GM12878 (cell line): ENCODE results near the gene MYO19. TPM values are rescaled to one million over a fixed set of nuclear protein-coding genes. Genes with fewer than 3 reads are reported as not detected.

Experiments used
- ATAC-seq: fragments of 200-7000 bp; cut with Tn5 transposase; 3 replicates; pipeline ENCODE4 v1.9.1; 2020; ENCODE audit warnings: mild to moderate bottlenecking, moderate library complexity
- BruUV-seq: library from RNA; stranded (reverse); fragments of 400-500 nt; replicated peaks from 2 replicates; lab custom pipeline; 2021; lab: Mats Ljungman, UMichigan
- CTCF ChIA-PET: fragments of 300-600 bp; sonication (Branson Sonifier 250); formaldehyde crosslinking; extraction: SDS; loops from one replicate; lab custom pipeline; 2021; ENCODE audit warnings: inconsistent platforms; lab: Yijun Ruan, JAX
- POLR2A ChIA-PET: fragments of 350-600 bp; formaldehyde crosslinking; extraction: SDS; loops from one replicate; lab custom pipeline; 2021; ENCODE audit warnings: inconsistent platforms; lab: Charles Lee
- RAD21 ChIA-PET: fragments of 300-600 bp; sonication (Branson Sonifier 250); formaldehyde crosslinking; loops from one replicate; lab custom pipeline; 2023; ENCODE audit warnings: antibody characterized with exemption; ENCODE audit not compliant: unreplicated experiment; lab: Charles Lee
- SMC1A ChIA-PET: fragments of 300-600 bp; sonication (Branson Sonifier 250); formaldehyde crosslinking; loops from one replicate; lab custom pipeline; 2023; ENCODE audit not compliant: unreplicated experiment, uncharacterized antibody; lab: Charles Lee
- DNase-seq: peaks from one replicate; pipeline ENCODE4 v3.0.0-alpha.2; 2011; ENCODE audit warnings: low read depth, low spot score
- FAIRE-seq: peaks from 3 replicates; lab custom pipeline; 2011; peaks lifted over from hg19 to GRCh38; lab: Jason Lieb, UNC
- H2AFZ ChIP-seq: 2 replicates; pipeline ENCODE4 v1.6.0; 2011; ENCODE audit warnings: low read depth, low read length, control low read depth; ENCODE audit not compliant: control insufficient read depth
- H3K27ac ChIP-seq: 2 replicates; pipeline ENCODE4 v1.5.1; 2011; ENCODE audit warnings: control low read depth; ENCODE audit not compliant: control insufficient read depth, insufficient read depth
- H3K27me3 ChIP-seq, 2 experiments: replicated peaks in 1 of 2; 2 replicates each; pipeline versions ENCODE4 v1.6.0 to v1.6.1; 2011; ENCODE audit warnings: low read length in 1 of 2; ENCODE audit not compliant: control insufficient read depth in 2 of 2, insufficient read depth in 2 of 2
- H3K36me3 ChIP-seq, 2 experiments: 2 replicates each; pipeline ENCODE4 v1.5.1; 2011; ENCODE audit warnings: low read length in 1 of 2; ENCODE audit not compliant: control insufficient read depth in 2 of 2, insufficient read depth in 2 of 2
- H3K4me1 ChIP-seq: 2 replicates; pipeline ENCODE4 v1.6.1; 2011; ENCODE audit warnings: mild to moderate bottlenecking, low read length, moderate library complexity, mixed read lengths; ENCODE audit not compliant: control insufficient read depth, insufficient read depth
- H3K4me2 ChIP-seq: 2 replicates; pipeline ENCODE4 v1.6.0; 2011; ENCODE audit warnings: control low read depth; ENCODE audit not compliant: control insufficient read depth, insufficient read depth
- H3K4me3 ChIP-seq: fragments of 200-600 bp; sonication (generic); 2 replicates; pipeline ENCODE4 v1.5.1; 2016
- H3K79me2 ChIP-seq: 2 replicates; pipeline ENCODE4 v1.6.0; 2011; ENCODE audit warnings: low read length; ENCODE audit not compliant: control insufficient read depth, insufficient read depth
- H3K9ac ChIP-seq: 2 replicates; pipeline ENCODE4 v1.8.0; 2011; ENCODE audit warnings: low read length, control low read depth, mixed read lengths; ENCODE audit not compliant: control insufficient read depth, insufficient read depth
- H3K9me3 ChIP-seq: replicated peaks from 3 replicates; pipeline ENCODE4 v1.5.1; 2011; ENCODE audit warnings: mild to moderate bottlenecking, low read length; ENCODE audit not compliant: control insufficient read depth, insufficient read depth
- H4K20me1 ChIP-seq: 2 replicates; pipeline ENCODE4 v1.6.0; 2011; ENCODE audit not compliant: control insufficient read depth, insufficient read depth
- ATF7 ChIP-seq: fragments of 450-650 bp; IDR thresholded peaks from 2 replicates; pipeline ENCODE4 v1.6.1; 2016; ENCODE audit warnings: low read depth, mild to moderate bottlenecking
- CREB1 ChIP-seq: IDR thresholded peaks from 2 replicates; pipeline ENCODE4 v1.6.1; 2012; ENCODE audit warnings: low read depth, mild to moderate bottlenecking, inconsistent platforms
- EED ChIP-seq: sonication (generic); IDR thresholded peaks from 2 replicates; pipeline ENCODE4 v1.6.1; 2016; ENCODE audit warnings: antibody characterized with exemption, low read depth
- EZH2 ChIP-seq: IDR thresholded peaks from 2 replicates; pipeline ENCODE4 v1.6.1; 2012; ENCODE audit warnings: low read depth, mild to moderate bottlenecking, control low read depth, inconsistent platforms, low read length, borderline replicate concordance; ENCODE audit not compliant: control insufficient read depth
- FOXM1 ChIP-seq: IDR thresholded peaks from 2 replicates; pipeline ENCODE4 v1.6.1; 2012; ENCODE audit warnings: low read depth, mild to moderate bottlenecking, inconsistent platforms, low read length, moderate library complexity
- KLF5 ChIP-seq: fragments of 450-650 bp; IDR thresholded peaks from 2 replicates; pipeline ENCODE4 v1.6.1; 2014; ENCODE audit warnings: mild to moderate bottlenecking; ENCODE audit not compliant: partially characterized antibody
- MEF2A ChIP-seq: IDR thresholded peaks from 2 replicates; pipeline ENCODE4 v1.6.1; 2011; ENCODE audit warnings: low read depth, mild to moderate bottlenecking, low read length, moderate library complexity; ENCODE audit not compliant: insufficient read depth
- NRF1 ChIP-seq: conservative IDR thresholded peaks from 2 replicates; pipeline ENCODE4 v1.6.1; 2011; ENCODE audit warnings: mild to moderate bottlenecking, low read depth, low read length, improper control_type of control experiment
- SIN3A ChIP-seq: IDR thresholded peaks from 2 replicates; pipeline ENCODE4 v1.6.1; 2012; ENCODE audit warnings: low read depth, low read length, improper control_type of control experiment
- SIX5 ChIP-seq: IDR thresholded peaks from 2 replicates; pipeline ENCODE4 v1.6.1; 2011; ENCODE audit warnings: mild to moderate bottlenecking, low read depth, low read length, moderate library complexity; ENCODE audit not compliant: severe bottlenecking
- SMAD1 ChIP-seq: fragments of 450-650 bp; IDR thresholded peaks from 2 replicates; pipeline ENCODE4 v1.6.1; 2018; ENCODE audit warnings: mild to moderate bottlenecking, low read depth; ENCODE audit not compliant: partially characterized antibody
- TBL1XR1 ChIP-seq: IDR thresholded peaks from 2 replicates; pipeline ENCODE4 v1.6.1; 2012; ENCODE audit warnings: low read depth, low read length, improper control_type of control experiment
- ZNF217 ChIP-seq: fragments of 450-650 bp; IDR thresholded peaks from 2 replicates; pipeline ENCODE4 v1.6.1; 2017; ENCODE audit warnings: antibody characterized with exemption, mild to moderate bottlenecking
- WGBS: methylation state at CpG from one replicate; pipeline ENCODE4 v1.1.6; 2016; ENCODE audit warnings: low lambda C conversion rate; ENCODE audit not compliant: insufficient replicate concordance, insufficient coverage; ENCODE audit errors: missing lambda C conversion rate; 5-methylcytosine and 5-hydroxymethylcytosine counted together
- in situ Hi-C: fragments of 300-500 bp; cut with MboI; formaldehyde crosslinking; loops from 9 replicates; pipeline ENCODE4 v1.14.3; 2018; ENCODE audit warnings: mixed read lengths
- intact Hi-C: fragments of 100-400 bp; cut with micrococcal nuclease; formaldehyde crosslinking; loops from one replicate; pipeline ENCODE4 v1.14.2; 2022; ENCODE audit not compliant: unreplicated experiment
- polyA plus RNA-seq, 11 experiments: library from polyadenylated mRNA; depleted of rRNA in 4 of 11; unstranded in 6 of 11; stranded (reverse) in 5 of 11; fragments of >200 nt; fragmentation: Nextera tagmentation in 4 of 11; fragmentation: Illumina TruSeq in 1 of 11; extraction: Ambion mirVana in 4 of 11; extraction: Trizol in 1 of 11; gene quantifications; 1 replicate in 1 of 11; 2 replicates in 10 of 11; pipeline versions ENCODE4 v1.2.1 to v1.2.3, GENCODE V29; 2011 to 2016; ENCODE audit warnings: inconsistent platforms in 2 of 11, missing spikeins in 2 of 11, low read depth in 1 of 11
- total RNA-seq, 4 experiments: library from RNA; depleted of rRNA in 3 of 4; stranded (reverse); fragments of >200 nt in 3 of 4; fragmentation: Illumina TruSeq in 1 of 4; extraction: Trizol in 1 of 4; gene quantifications; 2 replicates each; pipeline versions ENCODE4 v1.2.1 to v1.2.3, GENCODE V29; 2013 to 2021
- TF ChIP-seq, protein P1 (sequence below): IDR thresholded peaks from 2 replicates; pipeline ENCODE4 v1.6.1; 2011; ENCODE audit warnings: borderline replicate concordance, low read depth, mild to moderate bottlenecking, moderate library complexity, mixed read lengths, low read length; ENCODE audit not compliant: insufficient read depth; ENCODE audit errors: extremely low read length
- TF ChIP-seq, protein P2 (sequence below): IDR thresholded peaks from 2 replicates; pipeline ENCODE4 v1.6.1; 2011; ENCODE audit warnings: low read depth, low read length, improper control_type of control experiment, borderline replicate concordance

The MYO19 gene
- total and polyA plus RNA-seq, 10 of the 15 experiments (the other 5 are each of a cell fraction or from before 2014, with no cell fraction given): 11.4 to 103 (median 67.1) TPM

DNA sequence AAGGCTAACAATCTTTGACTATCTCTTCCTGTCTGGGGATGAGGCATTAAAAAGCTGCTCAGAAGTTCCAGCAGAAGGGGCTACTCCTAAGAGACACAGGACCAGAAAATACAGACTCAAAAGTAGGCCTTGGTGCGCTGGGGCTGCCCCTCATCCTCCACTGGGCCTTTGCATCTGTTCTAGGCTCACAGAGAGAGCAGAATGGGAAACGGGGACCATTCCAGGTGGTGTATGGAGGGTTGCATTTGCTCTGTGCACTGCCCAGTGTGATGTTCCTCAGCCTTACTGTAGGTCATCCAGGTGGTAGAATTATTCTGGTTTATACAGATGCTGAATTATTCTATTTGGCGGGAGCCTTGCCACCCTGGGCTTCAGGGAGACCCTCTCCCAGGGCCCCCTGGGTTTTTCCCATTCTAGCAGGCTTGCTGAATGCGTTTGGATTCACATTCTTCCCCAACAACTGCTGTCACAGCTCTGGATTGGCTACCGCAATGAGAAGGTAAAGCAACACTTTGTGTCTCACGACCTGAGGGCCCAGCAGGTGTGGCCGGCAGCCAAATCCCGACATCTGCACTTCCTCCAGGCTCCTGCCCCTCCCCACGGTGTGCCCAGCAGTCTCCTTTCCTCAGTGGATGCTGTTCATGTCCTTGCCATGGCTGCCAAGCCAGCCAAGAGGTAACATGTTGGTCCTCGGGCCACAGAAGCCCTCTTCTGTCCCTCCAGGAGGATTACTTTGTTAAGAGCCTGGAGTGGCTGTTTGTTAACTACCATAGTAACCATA is 73.1 kb downstream of the MYO19 start:
- no peak for TF ChIP-seq EZH2
- no peak for TF ChIP-seq NRF1
- TF ChIP-seq CREB1: no peak
- TF ChIP-seq, protein P1, sequence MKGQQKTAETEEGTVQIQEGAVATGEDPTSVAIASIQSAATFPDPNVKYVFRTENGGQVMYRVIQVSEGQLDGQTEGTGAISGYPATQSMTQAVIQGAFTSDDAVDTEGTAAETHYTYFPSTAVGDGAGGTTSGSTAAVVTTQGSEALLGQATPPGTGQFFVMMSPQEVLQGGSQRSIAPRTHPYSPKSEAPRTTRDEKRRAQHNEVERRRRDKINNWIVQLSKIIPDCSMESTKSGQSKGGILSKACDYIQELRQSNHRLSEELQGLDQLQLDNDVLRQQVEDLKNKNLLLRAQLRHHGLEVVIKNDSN: no peak
- no peak for TF ChIP-seq TBL1XR1
- no peak for TF ChIP-seq ZNF217
- no peak for TF ChIP-seq ATF7
- no peak for TF ChIP-seq EED
- TF ChIP-seq MEF2A: no peak
- TF ChIP-seq, protein P2, sequence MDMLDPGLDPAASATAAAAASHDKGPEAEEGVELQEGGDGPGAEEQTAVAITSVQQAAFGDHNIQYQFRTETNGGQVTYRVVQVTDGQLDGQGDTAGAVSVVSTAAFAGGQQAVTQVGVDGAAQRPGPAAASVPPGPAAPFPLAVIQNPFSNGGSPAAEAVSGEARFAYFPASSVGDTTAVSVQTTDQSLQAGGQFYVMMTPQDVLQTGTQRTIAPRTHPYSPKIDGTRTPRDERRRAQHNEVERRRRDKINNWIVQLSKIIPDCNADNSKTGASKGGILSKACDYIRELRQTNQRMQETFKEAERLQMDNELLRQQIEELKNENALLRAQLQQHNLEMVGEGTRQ: no peak
- no peak for TF ChIP-seq SIX5
- no peak for TF ChIP-seq SMAD1
- TF ChIP-seq KLF5: no peak
- no peak for TF ChIP-seq FOXM1
- no peak for TF ChIP-seq SIN3A
- Histone ChIP-seq H3K4me2 (no peak overlapping the region), H2AFZ (no peak overlapping the region), H3K4me1 (no peaks in the 10 kb centered on the region), H3K9ac (no peak overlapping the region), H3K79me2 (no peaks in the 10 kb centered on the region), H4K20me1 (no peaks in the 10 kb centered on the region; the same call in 1 of the 2 replicates), H3K9me3 (no peaks in the 10 kb centered on the region), H3K4me3 (no peak overlapping the region), H3K36me3 (no peaks in the 10 kb centered on the region), H3K27me3 (peaks cover 4 to 9% of the 10 kb centered on the region in 2 experiments; a peak in 2 of 4 replicates), H3K27ac (no peak overlapping the region)
- RAD21 ChIA-PET: no interaction called here
- BruUV-seq: no TSS peak
- DNase-seq (no peak), FAIRE-seq (no peak), ATAC-seq (no peak)
- 19% methylated on average over 10 of the region's 10 CpGs for WGBS
- CTCF ChIA-PET: no interaction called here
- in situ Hi-C loops: no loop called here
- intact Hi-C loops: no loop called here
- SMC1A ChIA-PET: no interaction called here
- POLR2A ChIA-PET: no interaction called here
